ENCODE results near the gene GABBR2.

- TF ChIP-seq CTCF (conservative IDR thresholded peaks at IDR 0.05): no peak
- no peak for TF ChIP-seq ZFX (IDR thresholded peaks at IDR 0.05)
Measured at GRCh38 chr9:98281281-98281680, 427.5 kb downstream of the GABBR2 start.
